ENCODE data around the gene DDC.
"Not testable (repeated sequence)": the region's sequence is repeated elsewhere in the genome, so short reads cannot be mapped to it uniquely, and the experiment has no call there.

Gene DDC

GRCh38 chr7:50589364-50589763, 24.2 kb upstream of the DDC start:
- DNase-seq = no peak

- no peak for DNase-seq
Measured at GRCh38 chr7:50588937-50589336, 23.7 kb upstream of the DDC start.

- DNase-seq = no peak
Measured at GRCh38 chr7:50587737-50588136, 22.5 kb upstream of the DDC start.

GRCh38 chr7:50584793-50585408, 19.7 kb upstream of the DDC start:
- no peak for DNase-seq

- no peak for DNase-seq
Measured at GRCh38 chr7:50584386-50584785, 19.2 kb upstream of the DDC start.

- not testable (repeated sequence) for DNase-seq
Measured at GRCh38 chr7:50583295-50583694, 18.1 kb upstream of the DDC start.

GRCh38 chr7:50582271-50582670, 17.1 kb upstream of the DDC start:
- not testable (repeated sequence) for DNase-seq

GRCh38 chr7:50580666-50581065, 15.5 kb upstream of the DDC start:
- DNase-seq = not testable (repeated sequence)

- no peak for DNase-seq
Measured at GRCh38 chr7:50580057-50580456, 14.9 kb upstream of the DDC start.

GRCh38 chr7:50578105-50578504, 12.9 kb upstream of the DDC start:
- DNase-seq = not testable (repeated sequence)

- DNase-seq = no peak
Measured at GRCh38 chr7:50577569-50577968, 12.4 kb upstream of the DDC start.

- not testable (repeated sequence) for DNase-seq
Measured at GRCh38 chr7:50576388-50576787, 11.2 kb upstream of the DDC start.

GRCh38 chr7:50567715-50568261, 2.6 kb upstream of the DDC start:
- no peak for DNase-seq

- no peak for DNase-seq
Measured at GRCh38 chr7:50565977-50566376, 772 bp upstream of the DDC start.

GRCh38 chr7:50565559-50565916, 333 bp upstream of the DDC start:
- DNase-seq = no peak

GRCh38 chr7:50564171-50564570, 1.0 kb downstream of the DDC start:
- DNase-seq = no peak

GRCh38 chr7:50562136-50562535, 3.1 kb downstream of the DDC start:
- DNase-seq = no peak

- DNase-seq = no peak
Measured at GRCh38 chr7:50560865-50561351, 4.3 kb downstream of the DDC start.

- DNase-seq = no peak
Measured at GRCh38 chr7:50559881-50560280, 5.3 kb downstream of the DDC start.

- DNase-seq = no peak
Measured at GRCh38 chr7:50558294-50559053, 6.7 kb downstream of the DDC start.

GRCh38 chr7:50557099-50557498, 8.1 kb downstream of the DDC start:
- no peak for DNase-seq

- no peak for DNase-seq
Measured at GRCh38 chr7:50556247-50556991, 8.8 kb downstream of the DDC start.

- DNase-seq = no peak
Measured at GRCh38 chr7:50555594-50556140, 9.5 kb downstream of the DDC start.
